HG03175 (cell line): ENCODE results near the gene COL19A1.
"Not testable (repeated sequence)": the region's sequence is repeated elsewhere in the genome, so short reads cannot be mapped to it uniquely, and the experiment has no call there.

Experiments
- ATAC-seq: cut with Tn5 transposase; IDR thresholded peaks from one replicate; pipeline ENCODE4 v1.9.1; 2021; ENCODE audit warnings: mild to moderate bottlenecking, moderate library complexity; ENCODE audit not compliant: unreplicated experiment

The COL19A1 gene

DNA sequence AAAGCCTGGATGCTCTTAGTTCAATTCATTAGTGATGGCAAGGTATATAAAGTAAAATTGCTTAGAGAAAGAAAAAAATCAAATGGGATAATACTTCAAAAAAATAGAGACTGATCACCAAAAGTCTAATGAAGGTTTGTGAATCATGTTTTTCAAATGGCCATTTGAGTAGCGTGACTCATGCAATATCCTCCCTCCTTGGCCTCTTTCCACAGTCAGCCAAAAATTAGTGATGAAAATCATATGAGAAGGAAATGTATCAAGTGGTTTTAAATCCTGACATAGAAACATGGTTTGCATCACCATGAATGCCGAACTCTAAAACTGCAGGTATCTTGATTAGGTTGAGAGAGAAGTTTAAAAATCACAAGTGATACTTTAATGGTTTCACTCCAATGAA lies 1.2 kb upstream of the COL19A1 start:
- ATAC-seq = no peak

DNA sequence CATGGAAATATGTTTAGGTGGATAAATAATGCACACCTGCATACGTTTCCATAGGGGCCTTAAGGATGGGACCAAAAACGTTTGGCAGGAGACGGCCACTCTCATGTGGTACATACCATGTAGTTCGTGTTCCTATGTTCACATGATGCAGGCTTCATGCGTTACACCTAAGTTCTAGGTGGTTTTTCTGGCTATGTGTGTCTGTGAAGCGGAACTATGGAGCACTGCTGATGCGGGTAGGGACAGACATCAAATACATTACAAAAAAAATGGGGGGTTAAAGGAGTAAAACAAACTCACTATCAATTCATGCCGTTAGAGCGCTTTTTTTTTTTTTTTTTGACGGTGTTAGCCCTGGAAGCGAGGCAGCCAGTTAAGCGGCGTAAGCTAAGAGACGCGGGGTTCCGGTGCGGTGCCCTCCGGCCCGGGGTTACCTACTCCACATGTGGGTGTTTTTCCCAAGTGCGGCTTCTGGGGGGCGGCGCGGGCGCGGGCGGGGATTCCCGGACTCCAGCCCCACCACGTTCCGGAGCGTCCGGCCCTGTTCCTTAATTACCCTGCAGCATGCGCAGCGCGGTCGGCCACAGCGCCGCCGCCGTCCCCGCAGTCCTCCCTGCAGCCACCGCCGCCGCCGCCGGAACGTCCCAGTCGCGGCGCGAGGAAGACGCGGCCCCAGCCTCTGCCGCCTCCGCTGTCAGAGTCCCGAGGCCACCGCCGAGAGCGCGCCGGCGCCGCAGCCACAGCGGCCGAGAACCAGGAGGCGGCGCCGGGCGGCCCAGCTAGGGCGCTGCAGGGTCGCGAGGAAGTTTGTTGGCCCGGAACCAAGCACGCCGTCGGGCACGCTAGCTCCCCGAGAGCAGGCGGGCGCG lies 648 bp downstream of the COL19A1 start:
- ATAC-seq = peak; percentile 62

DNA sequence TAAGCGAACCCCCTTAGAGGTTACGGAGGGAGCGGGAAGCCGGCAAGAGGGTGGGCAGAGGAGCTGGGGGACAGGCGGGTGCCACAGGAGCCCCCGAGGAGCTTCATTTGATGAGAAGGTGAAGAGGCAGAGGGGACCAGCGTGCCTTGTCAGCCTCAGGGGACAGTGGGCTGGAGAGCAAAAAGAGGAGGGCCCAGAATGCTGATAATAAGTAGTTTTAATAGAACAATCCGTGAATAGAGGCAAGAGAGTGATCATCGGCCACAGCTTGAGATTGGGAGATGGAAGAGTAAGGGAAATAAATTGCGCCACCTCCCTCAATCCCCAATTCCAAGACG lies 1.3 kb downstream of the COL19A1 start:
- ATAC-seq = no peak

DNA sequence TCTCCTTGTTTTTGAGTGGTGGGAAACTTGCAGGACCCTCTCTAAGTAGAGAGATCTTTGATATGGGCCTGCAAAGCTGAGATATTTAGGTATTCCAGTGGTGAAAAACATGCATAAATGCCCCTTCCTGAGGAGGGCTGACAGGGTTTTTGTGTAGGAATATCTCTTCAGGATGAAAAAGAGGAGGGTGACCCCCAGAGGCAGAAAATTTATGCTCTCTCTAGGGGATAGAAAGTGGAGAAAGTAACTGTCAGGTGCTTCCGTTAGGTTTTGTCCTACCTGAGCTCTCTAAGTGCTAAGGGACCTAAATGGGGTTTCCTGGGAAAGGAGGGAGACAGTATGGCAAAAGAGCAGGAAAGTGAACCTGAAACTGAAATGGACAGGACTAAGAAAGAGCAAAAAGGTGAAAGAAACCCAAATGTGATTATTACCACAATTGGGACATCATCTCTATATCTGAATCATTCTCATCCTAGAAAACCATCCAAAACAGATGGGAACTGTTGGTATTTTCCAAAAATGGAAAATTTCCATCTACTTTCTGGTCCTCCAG lies 2.0 kb downstream of the COL19A1 start:
- no peak for ATAC-seq

DNA sequence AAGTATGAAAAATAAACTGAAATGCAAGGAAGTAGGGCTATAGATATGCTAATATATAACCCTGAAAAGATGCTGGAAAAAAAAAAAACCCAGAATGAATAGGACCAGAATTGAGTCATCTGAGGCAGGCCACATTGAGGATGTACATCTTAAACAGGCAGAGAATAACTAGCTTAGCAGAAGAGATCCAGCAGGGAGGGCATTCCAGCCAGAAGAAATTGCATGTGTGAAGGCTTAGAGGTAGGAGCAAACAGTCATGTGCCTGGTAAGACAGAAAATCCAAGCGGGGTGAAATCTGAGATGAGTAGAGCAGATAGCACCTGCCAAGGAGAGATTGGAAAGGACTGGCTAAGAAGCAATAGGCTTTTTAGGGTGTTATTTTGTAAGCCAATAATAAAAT lies 2.6 kb downstream of the COL19A1 start:
- ATAC-seq = no peak

DNA sequence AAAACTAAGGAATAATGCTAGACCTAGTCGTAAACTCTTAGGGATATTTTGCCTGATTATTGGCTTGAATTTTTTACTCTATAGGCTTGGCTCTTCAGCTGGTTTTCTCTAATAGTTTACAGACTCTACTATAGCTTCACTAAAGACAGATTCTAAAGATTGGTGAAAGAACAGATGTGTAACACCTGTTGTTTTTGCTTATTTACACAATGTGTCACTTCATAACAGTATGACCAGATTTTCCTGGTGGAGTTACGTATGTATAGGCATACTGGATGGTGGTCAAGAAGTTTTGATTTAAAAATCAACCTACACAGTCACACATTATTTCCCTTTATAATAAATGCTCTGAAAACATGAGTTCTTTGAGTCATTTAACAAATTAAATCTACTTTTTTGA lies 4.8 kb downstream of the COL19A1 start:
- no peak for ATAC-seq

DNA sequence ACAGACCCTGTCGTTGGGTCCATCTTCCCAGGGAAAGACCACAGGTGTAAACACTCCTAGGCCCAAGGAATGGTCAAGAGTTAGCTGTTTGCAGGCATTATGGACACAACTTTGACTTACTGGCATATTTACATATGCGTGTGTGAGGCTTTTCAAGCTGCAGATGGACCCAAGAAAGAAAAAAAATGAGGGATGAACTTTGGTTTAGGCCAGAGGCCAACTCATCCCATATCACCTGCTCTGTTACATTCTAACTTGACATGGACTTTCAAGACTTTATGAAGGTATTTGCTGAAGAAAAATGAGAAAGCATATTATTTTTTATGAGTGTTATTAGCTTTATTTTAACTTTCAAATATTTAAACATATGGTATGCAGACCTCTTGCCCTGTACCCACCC lies 6.9 kb downstream of the COL19A1 start:
- no peak for ATAC-seq

DNA sequence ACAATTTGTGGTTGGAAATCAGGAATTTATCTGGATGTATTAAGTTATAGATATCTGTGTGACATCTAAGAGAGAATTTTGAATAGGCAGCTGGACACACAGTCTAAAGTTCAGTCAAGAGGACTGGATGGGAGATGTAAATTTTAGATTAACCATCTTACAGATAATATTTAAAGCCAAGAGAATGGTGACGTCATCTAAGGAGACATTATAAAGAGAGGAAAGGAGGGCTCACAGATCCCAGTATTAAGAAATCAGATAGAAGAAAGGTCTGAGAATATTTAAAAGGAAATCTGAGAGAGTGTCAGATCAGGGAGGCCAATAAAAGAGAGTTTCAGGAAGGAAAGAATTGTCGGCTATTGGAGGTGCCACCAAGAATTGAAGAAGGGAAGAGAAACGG lies 9.4 kb downstream of the COL19A1 start:
- no peak for ATAC-seq

DNA sequence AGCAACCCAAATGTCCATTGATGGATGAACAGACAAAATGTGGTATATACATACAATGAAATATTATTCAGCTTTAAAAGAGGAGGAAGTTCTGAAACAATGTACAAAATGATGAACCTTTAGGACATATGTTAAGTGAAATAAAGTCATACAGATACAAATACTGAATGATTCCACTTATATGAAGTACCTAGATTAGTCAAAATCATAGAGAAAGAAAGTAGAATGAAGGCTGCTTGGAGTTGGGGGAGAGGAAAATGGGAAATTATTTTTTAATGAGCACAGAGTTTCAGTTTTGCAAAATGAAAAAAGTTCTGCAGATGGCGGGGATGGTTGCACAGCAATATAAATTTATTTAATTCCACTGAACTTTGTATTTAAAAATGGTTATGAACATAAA lies 12.4 kb downstream of the COL19A1 start:
- ATAC-seq = no peak

DNA sequence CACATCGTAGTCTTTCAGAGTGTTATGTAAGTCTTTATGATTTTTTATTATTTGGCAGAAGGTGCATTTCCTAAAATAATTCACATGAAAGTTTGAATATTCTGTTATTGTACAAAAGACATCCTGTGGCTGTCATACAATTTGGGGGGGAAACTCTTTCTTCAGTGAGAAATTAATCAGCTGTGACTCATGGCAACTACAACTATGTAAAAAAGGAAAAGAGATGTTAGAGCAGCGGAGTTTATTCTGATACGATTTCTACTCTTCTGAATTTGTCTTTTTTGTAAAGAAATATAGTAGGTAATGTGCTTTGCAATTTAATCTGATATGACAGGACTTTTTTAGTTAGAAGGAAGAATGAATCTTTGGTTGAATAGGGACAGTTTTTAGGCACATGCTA lies 14.2 kb downstream of the COL19A1 start:
- no peak for ATAC-seq

DNA sequence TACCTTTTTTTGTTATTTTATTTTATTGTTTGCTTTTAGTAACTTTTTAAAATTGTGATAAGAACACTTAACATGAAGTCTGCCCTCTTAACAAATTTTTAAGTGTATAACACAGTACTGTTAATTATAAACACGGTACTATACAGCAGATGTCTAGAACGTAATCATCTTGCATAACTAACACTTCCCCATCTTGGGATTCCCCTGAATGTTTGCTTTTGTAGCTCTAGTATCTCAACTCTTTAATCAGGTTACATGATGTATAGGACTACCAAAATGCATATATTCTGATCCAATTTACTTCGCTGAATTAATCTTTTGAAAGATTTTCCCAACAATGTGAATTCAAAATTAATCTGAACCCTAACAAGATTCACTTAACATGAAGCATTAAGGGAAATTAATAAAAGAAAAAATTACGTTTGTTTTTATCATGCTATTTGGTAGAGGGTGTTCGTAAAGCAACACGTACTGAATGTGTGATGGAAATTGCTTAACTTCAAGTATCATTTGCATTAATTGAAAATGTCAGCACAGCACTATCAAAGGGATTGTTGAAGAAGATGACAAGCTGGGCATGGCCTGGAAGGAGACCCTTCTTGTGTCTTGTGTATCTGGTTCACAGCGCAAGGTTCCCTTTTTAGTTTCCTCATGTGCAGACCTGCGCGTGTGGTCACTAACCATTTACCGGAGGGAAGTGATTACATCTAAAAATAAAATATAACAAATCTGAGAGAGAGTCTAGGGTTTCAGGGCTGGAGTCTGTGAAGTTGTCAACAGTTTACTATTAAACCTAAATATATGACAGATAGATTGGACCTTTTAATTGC lies 15.2 kb downstream of the COL19A1 start:
- ATAC-seq = peak; percentile 91

DNA sequence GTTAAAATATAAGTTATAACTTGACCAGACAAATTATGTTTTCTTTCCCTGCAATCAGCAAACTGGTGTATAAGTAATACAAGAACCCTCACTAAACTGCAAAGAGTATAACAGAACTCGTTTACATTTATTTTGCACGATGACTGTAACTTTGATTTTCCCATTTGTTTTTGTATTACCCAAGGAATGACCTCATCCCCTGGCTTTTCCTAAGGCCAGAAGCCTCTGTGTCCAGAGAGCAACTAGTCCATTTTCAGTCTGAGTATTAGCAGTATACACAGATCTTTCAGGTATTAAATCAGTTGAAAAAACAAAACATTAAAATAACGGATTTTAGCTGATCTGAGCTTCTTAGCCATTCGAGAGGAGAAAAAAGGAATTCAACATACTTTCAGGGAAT lies 17.2 kb downstream of the COL19A1 start:
- ATAC-seq = no peak

DNA sequence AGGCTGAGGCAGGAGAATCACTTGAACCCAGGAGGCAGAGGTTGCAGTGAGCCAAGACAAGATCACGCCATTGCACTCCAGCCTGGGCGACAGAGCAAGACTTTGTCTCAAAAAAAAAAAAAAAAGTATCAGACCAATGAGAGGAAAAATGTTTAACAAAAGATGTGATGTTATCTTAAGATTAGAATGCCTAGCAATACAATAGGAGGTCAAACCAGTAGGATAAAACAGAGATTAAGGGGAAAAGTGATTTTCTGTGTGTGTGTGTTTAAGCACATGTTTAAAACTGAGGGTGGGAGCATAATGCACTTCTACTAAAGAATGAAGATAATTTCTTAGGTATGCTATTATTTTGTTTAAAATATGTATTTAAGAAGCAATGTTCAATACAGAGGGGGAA lies 17.9 kb downstream of the COL19A1 start:
- no peak for ATAC-seq

DNA sequence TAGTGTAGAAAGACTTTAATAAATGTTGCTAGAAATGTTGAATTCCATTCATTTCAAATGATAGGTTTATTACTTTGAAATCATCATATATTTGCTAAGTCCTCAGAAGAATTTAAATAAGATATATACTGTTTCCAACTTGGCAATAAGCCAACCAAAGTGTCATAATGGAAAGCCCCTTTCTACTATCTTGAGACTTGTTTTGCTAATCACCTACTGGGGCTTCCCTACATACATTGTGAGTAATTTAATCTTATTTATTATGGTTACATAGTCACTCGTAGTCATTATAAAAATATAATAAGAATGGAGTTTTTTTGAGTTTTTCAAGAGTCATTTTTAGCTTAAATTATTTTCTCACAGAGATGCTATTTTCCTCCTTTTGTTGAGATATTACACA lies 20.7 kb downstream of the COL19A1 start:
- ATAC-seq = peak; percentile 50

DNA sequence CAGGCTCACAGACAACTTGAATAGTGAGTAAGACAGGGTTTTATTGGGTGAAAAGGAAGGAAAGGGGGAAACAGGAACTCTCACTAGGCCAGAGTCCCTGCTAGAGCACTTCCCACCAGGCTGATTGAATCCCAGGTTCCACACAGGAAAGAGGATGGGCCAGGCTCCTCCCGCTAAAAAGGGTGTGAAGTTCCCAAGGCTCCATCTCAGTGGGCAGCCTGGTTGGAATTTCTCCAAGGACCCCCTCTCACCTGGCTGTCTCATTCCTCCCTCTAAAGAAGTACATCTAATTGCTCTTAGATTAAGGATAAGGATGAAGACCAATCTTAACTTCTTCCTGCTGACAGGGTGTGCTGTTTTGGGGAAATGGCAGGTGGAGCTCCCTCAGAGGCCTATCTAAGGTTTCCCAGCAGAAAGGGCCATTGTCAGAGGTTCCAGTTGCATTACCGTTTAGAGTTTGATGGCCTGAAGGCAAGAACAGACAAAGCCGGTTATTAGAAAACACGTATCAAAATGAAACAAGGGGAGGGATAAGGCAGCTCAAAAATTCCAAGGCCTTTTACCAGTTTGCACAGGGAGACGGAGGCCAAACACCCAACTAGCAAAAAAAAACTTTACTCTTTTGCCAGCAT lies 21.5 kb downstream of the COL19A1 start:
- ATAC-seq = no peak

DNA sequence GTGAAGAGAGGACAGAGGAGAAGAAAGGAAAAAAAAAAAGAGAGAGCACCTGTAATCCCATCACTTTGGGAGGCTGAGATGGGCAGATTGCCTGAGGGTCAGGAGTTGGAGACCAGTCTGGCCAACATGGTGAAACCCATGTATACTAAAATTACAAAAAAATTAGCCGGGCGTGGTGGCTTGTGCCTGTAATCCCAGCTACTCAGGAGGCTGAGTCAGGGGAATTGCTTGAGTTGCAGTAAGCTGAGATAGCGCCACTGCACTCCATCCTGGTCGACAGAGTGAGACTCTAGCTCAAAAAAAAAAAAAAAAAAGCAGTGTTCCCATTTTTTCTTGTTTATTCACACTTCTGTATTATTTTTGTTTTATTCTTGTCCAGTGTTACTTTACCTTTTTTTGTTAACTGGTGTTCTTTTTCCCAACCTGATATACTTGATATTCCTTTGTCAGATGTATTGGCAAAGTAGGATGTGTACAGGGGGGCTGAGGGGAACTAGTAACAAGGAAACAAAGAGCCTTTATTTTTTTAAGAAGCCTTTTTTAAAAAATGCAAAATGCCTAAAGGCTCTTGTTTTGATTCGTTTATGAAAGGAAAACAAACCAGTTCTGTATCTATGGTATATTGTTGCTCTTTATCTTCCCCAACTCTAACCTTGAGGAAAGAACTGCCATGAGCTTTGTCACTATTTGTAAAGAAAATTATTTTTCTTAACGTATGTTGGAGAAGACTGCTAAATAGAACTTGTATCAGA lies 22.3 kb downstream of the COL19A1 start:
- ATAC-seq = no peak

DNA sequence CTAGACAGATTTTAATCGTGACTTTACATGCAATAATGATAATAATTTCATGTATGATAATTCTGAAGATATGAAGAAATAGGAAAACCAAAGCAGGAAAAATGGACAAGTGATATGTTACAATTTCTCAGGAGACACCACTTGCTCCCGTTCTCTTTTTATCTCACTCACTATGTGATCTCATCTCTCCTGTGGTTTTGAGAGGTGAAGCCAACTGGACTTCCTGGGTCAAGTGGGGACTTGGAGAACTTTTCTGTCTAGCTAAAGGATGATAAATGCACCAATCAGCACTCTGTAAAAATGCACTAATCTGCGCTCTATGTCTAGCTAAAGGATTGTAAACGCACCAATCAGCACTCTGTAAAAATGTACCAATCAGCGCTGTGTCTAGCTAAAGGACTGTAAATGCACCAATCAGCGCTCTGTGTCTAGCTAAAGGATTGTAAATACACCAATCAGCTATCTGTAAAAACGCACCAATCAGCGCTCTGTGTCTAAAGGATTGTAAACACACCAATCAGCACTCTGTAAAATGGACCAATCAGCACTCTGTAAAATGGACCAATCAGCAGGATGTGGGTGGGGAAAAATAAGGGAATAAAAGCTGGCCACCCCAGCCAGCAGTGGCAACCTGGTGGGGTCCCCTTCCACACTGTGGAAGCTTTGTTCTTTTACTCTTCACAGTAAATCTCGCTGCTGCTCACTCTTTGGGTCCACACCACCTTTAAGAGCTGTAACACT lies 23.0 kb downstream of the COL19A1 start:
- not testable (repeated sequence) for ATAC-seq

DNA sequence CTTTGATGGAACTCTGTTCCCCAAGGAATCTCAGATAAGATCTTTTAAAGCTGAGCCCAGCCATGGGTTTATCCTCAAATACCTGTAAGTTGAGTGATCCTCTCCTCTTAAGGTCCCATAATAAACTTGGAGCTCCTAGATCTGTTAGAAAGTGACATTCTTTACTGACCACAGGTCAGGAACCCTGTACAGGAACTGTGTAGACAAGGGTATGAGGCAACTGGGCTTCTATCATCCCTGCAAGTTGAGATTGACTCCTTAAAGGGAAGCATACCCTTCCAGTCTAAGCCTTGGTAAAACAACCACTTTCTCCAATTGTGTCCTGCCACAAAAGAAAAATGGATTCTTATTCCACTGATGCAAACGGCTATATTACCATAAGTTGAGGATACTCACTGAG lies 26.2 kb downstream of the COL19A1 start:
- not testable (repeated sequence) for ATAC-seq

DNA sequence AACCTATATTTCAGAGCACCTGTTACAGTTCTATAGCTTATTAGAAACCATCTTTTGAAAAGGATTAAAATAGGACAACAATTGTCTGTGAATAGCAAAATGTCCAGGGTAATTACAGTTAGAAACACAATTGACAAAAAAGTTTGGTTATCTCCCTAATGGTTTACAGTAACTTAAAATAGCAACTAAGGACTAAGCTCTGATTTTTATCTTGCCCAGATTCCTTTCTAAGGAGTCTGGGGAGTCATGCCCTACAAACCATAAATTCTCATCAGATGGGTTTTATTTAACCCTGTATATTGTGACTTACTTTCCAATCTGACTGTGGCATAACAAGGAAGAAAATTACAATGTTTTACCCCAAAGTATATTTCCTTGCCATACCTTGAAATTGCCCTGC lies 26.9 kb downstream of the COL19A1 start:
- ATAC-seq = not testable (repeated sequence)
